H1 (cell line): ENCODE data around the gene GRM7. TPM values are rescaled to one million over a fixed set of nuclear protein-coding genes. Genes with fewer than 3 reads are reported as not detected.

Experiments
- MAFK ChIP-seq: IDR thresholded peaks from 2 replicates; pipeline ENCODE4 v1.6.1; 2012; ENCODE audit warnings: low read depth, mild to moderate bottlenecking, improper control_type of control experiment, low read length
- polyA plus RNA-seq, 7 experiments: library from polyadenylated mRNA; depleted of rRNA in 3 of 7; stranded (reverse) in 5 of 7; unstranded in 2 of 7; fragments of >200 nt in 5 of 7; fragments of 200-250 nt in 2 of 7; gene quantifications; 1 replicate in 5 of 7; 2 replicates in 1 of 7; 4 replicates in 1 of 7; pipeline versions ENCODE4 v1.2.1 to v1.2.3, GENCODE V29; 2011 to 2013; ENCODE audit warnings: missing spikeins in 2 of 7, mixed read lengths in 2 of 7
- total RNA-seq: library from RNA; stranded (reverse); fragmentation: NEBNext Ultra II Directional; extraction: Animal tissue kit (Norgen Biotek cat#: 25700); gene quantifications from 2 replicates; pipeline ENCODE4 v1.2.1, GENCODE V29; 2021

GRM7 gene
- total and polyA plus RNA-seq, 2 of the 8 experiments (the other 6 are each of a cell fraction or from before 2014, with no cell fraction given): 0.17 to 0.24 TPM

- TF ChIP-seq MAFK: no peak
Observed at GRCh38 chr3:7203969-7204847, 343.3 kb downstream of the GRM7 start (continued).
